HepG2 (cell line): ENCODE results near the gene NCDN. TPM values are rescaled to one million over a fixed set of nuclear protein-coding genes. Genes with fewer than 3 reads are reported as not detected.

Experiments used
- ATAC-seq: fragments of 200-7000 bp; cut with Tn5 transposase; 3 replicates; pipeline ENCODE4 v1.9.1; 2020; ENCODE audit warnings: mild to moderate bottlenecking, moderate library complexity
- BruUV-seq: library from RNA; stranded (reverse); fragments of 400-500 nt; replicated peaks from 2 replicates; lab custom pipeline; 2021; lab: Mats Ljungman, UMichigan
- CTCF ChIA-PET: fragments of 300-600 bp; formaldehyde crosslinking; extraction: SDS; loops from one replicate; lab custom pipeline; 2021; ENCODE audit warnings: low total read pairs, inconsistent platforms, low intra/inter-chr PET ratio; lab: Yijun Ruan, JAX
- POLR2A ChIA-PET: fragments of 350-600 bp; sonication (Branson Sonifier 250); formaldehyde crosslinking; loops from one replicate; lab custom pipeline; 2020; ENCODE audit warnings: antibody characterized with exemption, inconsistent platforms; lab: Yijun Ruan, JAX
- DNase-seq: peaks from one replicate; pipeline ENCODE4 v3.0.0-alpha.2; 2015; ENCODE audit warnings: low spot score
- FAIRE-seq: peaks from 3 replicates; lab custom pipeline; 2011; peaks lifted over from hg19 to GRCh38; lab: Jason Lieb, UNC
- H2AFZ ChIP-seq: one replicate; pipeline ENCODE4 v1.6.1; 2011; ENCODE audit warnings: low read length, inconsistent platforms
- H3K27ac ChIP-seq: fragments of 300-600 bp; 3 replicates; pipeline ENCODE4 v1.8.0; 2011; ENCODE audit warnings: mixed run types, mild to moderate bottlenecking, mixed read lengths, low read length, inconsistent platforms; ENCODE audit not compliant: insufficient read depth; ENCODE audit errors: extremely low read length
- H3K27me3 ChIP-seq, 2 experiments: fragments of 200-600 bp in 1 of 2; 2 replicates in 1 of 2; 3 replicates in 1 of 2; pipeline versions ENCODE4 v1.6.0 to v1.8.0; 2011; ENCODE audit warnings: low read length in 2 of 2, mild to moderate bottlenecking in 2 of 2, moderate library complexity in 2 of 2, inconsistent platforms in 1 of 2; ENCODE audit not compliant: insufficient read depth in 2 of 2, control insufficient read depth in 1 of 2
- H3K36me3 ChIP-seq, 2 experiments: fragments of 200-600 bp in 1 of 2; replicated peaks in 1 of 2; 2 replicates in 1 of 2; 3 replicates in 1 of 2; pipeline versions ENCODE4 v1.5.1 to v1.8.0; 2011; ENCODE audit warnings: low read length in 2 of 2, inconsistent platforms in 1 of 2; ENCODE audit not compliant: insufficient read depth in 2 of 2, control insufficient read depth in 1 of 2
- H3K4me1 ChIP-seq: 2 replicates; pipeline ENCODE4 v1.5.1; 2012; ENCODE audit warnings: low read length, inconsistent platforms; ENCODE audit not compliant: insufficient read depth
- H3K4me2 ChIP-seq: 2 replicates; pipeline ENCODE4 v1.6.0; 2011; ENCODE audit warnings: low read depth, low read length, inconsistent platforms
- H3K4me3 ChIP-seq, 3 experiments: fragments of 200-600 bp in 1 of 3; sonication (generic), shearing (Covaris generic) in 1 of 3; replicated peaks in 1 of 3; 2 replicates each; pipeline ENCODE4 v1.5.1; 2011 to 2016; ENCODE audit warnings: low read length in 3 of 3, inconsistent platforms in 2 of 3, low read depth in 2 of 3, mild to moderate bottlenecking in 2 of 3, control low read depth in 1 of 3, mixed read lengths in 1 of 3; ENCODE audit not compliant: insufficient read depth in 1 of 3
- H3K79me2 ChIP-seq: one replicate; pipeline ENCODE4 v1.6.1; 2011; ENCODE audit warnings: low read length, inconsistent platforms; ENCODE audit not compliant: insufficient read depth
- H3K9ac ChIP-seq: 2 replicates; pipeline ENCODE4 v1.6.0; 2011; ENCODE audit warnings: mild to moderate bottlenecking, low read depth, low read length, inconsistent platforms; ENCODE audit not compliant: insufficient read depth
- H3K9me3 ChIP-seq: 2 replicates; pipeline ENCODE4 v1.5.1; 2012; ENCODE audit warnings: mild to moderate bottlenecking, low read length
- H4K20me1 ChIP-seq: 2 replicates; pipeline ENCODE4 v1.6.0; 2011; ENCODE audit warnings: inconsistent platforms, mild to moderate bottlenecking, low read length, moderate library complexity; ENCODE audit not compliant: insufficient read depth
- TSC22D2 ChIP-seq: sonication (generic); formaldehyde crosslinking; IDR thresholded peaks from 2 replicates; pipeline ENCODE4 v1.5.1; 2020; ENCODE audit warnings: missing genetic modification reagents, mild to moderate bottlenecking, borderline replicate concordance
- ZNF350 ChIP-seq: sonication (generic); formaldehyde crosslinking; IDR thresholded peaks from 2 replicates; pipeline ENCODE4 v1.4.0; 2020; ENCODE audit warnings: mild to moderate bottlenecking, low read depth, missing genetic modification reagents, borderline replicate concordance
- ZNF558 ChIP-seq: sonication (generic); formaldehyde crosslinking; IDR thresholded peaks from 2 replicates; pipeline ENCODE4 v1.9.0; 2022; ENCODE audit warnings: mild to moderate bottlenecking, missing genetic modification reagents, borderline replicate concordance
- ZNF678 ChIP-seq: sonication (generic); formaldehyde crosslinking; IDR thresholded peaks from 2 replicates; pipeline ENCODE4 v1.4.0; 2020; ENCODE audit warnings: mild to moderate bottlenecking, missing genetic modification reagents
- in situ Hi-C: cut with HindIII; loops from 2 replicates; pipeline ENCODE4 v1.10.0; 2017; ENCODE audit warnings: low pct_unique_long_range_greater_than_20kb; ENCODE audit not compliant: extremely low pct_ligation_motif_present
- intact Hi-C: fragments of 100-400 bp; cut with micrococcal nuclease; formaldehyde crosslinking; loops from one replicate; pipeline ENCODE4 v1.10.0; 2022; ENCODE audit not compliant: unreplicated experiment
- polyA plus RNA-seq, 8 experiments: library from polyadenylated mRNA; depleted of rRNA in 3 of 8; stranded (reverse) in 7 of 8; unstranded in 1 of 8; fragments of >200 nt; fragmentation: Illumina TruSeq in 4 of 8; extraction: Trizol in 4 of 8; gene quantifications; 2 replicates each; pipeline versions ENCODE4 v1.2.1 to v1.2.3, GENCODE V29; 2011 to 2016; ENCODE audit warnings: low read depth in 4 of 8, missing spikeins in 1 of 8, mixed read lengths in 1 of 8; ENCODE audit not compliant: insufficient read depth in 1 of 8
- total RNA-seq, 5 experiments: library from RNA; depleted of rRNA; stranded (reverse); fragments of >200 nt; fragmentation: Illumina TruSeq; extraction: Trizol; gene quantifications; 2 replicates each; pipeline ENCODE4 v1.2.3, GENCODE V29; 2016; ENCODE audit warnings: low read depth in 1 of 5
- TF ChIP-seq, protein P1 (sequence below): sonication (generic); formaldehyde crosslinking; IDR thresholded peaks from 2 replicates; pipeline ENCODE4 v1.8.0; 2022; ENCODE audit warnings: mild to moderate bottlenecking, missing genetic modification reagents; ENCODE audit not compliant: insufficient replicate concordance
- TF ChIP-seq, protein P2 (sequence below): sonication (generic); formaldehyde crosslinking; IDR thresholded peaks from 2 replicates; pipeline ENCODE4; 2020; ENCODE audit warnings: missing genetic modification reagents, mild to moderate bottlenecking, borderline replicate concordance

Gene NCDN
- total and polyA plus RNA-seq, 2 of the 13 experiments (the other 11 are each of a cell fraction or from before 2014, with no cell fraction given) = 6.6 to 9.3 TPM

DNA sequence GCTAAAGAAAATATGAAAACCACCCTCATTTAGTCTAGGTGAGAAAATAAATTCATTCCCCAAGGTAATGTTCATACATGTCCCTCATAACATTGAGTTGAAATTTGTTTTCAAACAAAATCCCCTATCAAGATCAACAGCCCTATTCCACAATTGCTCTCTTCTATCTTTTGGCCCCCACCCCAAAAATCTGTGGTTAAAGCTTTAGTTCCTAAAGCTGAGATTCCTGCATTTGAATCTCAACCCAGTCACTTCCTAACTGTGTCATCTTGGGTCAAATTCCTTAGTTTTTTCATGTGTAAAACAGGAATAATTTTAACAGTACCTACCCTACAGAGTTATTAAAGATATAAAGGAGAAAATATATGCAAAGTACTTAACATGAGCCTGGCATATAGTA lies 22.4 kb upstream of the NCDN start:
- ATAC-seq (no peak), DNase-seq (no peak), FAIRE-seq (no peak)
- in situ Hi-C loops = no loop called here
- no TSS peak for BruUV-seq
- Histone ChIP-seq H2AFZ (no peak overlapping the region), H3K36me3 (peaks cover 2 to 23% of the 10 kb centered on the region in 2 experiments; a peak in 4 of 5 replicates), H3K9ac (no peak overlapping the region), H3K4me2 (no peak overlapping the region), H3K27ac (no peak overlapping the region), H4K20me1 (no peaks in the 10 kb centered on the region; the same call in none of the 2 replicates), H3K27me3 (no peaks in the 10 kb centered on the region), H3K9me3 (no peaks in the 10 kb centered on the region), H3K4me3 (no peak overlapping the region), H3K79me2 (peaks cover 9% of the 10 kb centered on the region), H3K4me1 (peaks cover 17% of the 10 kb centered on the region)
- intact Hi-C loops = no loop called here
- ChIA-PET CTCF (no interaction called here), POLR2A (no interaction called here)
- no peak for TF ChIP-seq ZNF350 (CRISPR knock-in tag)
- no peak for TF ChIP-seq ZNF678 (CRISPR knock-in tag)
- no peak for TF ChIP-seq ZNF558 (CRISPR knock-in tag)
- no peak for TF ChIP-seq TSC22D2 (CRISPR knock-in tag)
- TF ChIP-seq, protein P1, sequence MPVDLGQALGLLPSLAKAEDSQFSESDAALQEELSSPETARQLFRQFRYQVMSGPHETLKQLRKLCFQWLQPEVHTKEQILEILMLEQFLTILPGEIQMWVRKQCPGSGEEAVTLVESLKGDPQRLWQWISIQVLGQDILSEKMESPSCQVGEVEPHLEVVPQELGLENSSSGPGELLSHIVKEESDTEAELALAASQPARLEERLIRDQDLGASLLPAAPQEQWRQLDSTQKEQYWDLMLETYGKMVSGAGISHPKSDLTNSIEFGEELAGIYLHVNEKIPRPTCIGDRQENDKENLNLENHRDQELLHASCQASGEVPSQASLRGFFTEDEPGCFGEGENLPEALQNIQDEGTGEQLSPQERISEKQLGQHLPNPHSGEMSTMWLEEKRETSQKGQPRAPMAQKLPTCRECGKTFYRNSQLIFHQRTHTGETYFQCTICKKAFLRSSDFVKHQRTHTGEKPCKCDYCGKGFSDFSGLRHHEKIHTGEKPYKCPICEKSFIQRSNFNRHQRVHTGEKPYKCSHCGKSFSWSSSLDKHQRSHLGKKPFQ (CRISPR knock-in tag) = no peak
- TF ChIP-seq, protein P2, sequence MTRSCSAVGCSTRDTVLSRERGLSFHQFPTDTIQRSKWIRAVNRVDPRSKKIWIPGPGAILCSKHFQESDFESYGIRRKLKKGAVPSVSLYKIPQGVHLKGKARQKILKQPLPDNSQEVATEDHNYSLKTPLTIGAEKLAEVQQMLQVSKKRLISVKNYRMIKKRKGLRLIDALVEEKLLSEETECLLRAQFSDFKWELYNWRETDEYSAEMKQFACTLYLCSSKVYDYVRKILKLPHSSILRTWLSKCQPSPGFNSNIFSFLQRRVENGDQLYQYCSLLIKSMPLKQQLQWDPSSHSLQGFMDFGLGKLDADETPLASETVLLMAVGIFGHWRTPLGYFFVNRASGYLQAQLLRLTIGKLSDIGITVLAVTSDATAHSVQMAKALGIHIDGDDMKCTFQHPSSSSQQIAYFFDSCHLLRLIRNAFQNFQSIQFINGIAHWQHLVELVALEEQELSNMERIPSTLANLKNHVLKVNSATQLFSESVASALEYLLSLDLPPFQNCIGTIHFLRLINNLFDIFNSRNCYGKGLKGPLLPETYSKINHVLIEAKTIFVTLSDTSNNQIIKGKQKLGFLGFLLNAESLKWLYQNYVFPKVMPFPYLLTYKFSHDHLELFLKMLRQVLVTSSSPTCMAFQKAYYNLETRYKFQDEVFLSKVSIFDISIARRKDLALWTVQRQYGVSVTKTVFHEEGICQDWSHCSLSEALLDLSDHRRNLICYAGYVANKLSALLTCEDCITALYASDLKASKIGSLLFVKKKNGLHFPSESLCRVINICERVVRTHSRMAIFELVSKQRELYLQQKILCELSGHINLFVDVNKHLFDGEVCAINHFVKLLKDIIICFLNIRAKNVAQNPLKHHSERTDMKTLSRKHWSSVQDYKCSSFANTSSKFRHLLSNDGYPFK (CRISPR knock-in tag) = no peak
